Thoracic aorta (tissue), 2 donors: ENCODE data around the gene FAM229A. TPM values are rescaled to one million over a fixed set of nuclear protein-coding genes. Genes with fewer than 3 reads are reported as not detected.
A peak's percentile ranks its signal among the peaks of the same experiment; 100 is the strongest.
"Not testable (repeated sequence)": the region's sequence is repeated elsewhere in the genome, so short reads cannot be mapped to it uniquely, and the experiment has no call there.

Source experiments
- ATAC-seq: fragments of 150-250 bp; one replicate; pipeline ENCODE4 v1.8.0; 2017; ENCODE audit warnings: low read depth; ENCODE audit not compliant: insufficient number of reproducible peaks, low FRiP score
- DNase-seq: peaks from one replicate; pipeline ENCODE4 v3.0.0-alpha.2; 2020; ENCODE audit warnings: low spot score
- H3K27ac ChIP-seq, 2 donors: fragments of 200-600 bp; sonication (generic); 1 replicate in 1 of 2; 2 replicates in 1 of 2; pipeline ENCODE4 v1.5.1; 2016; ENCODE audit warnings: mild to moderate bottlenecking in 2 of 2, moderate library complexity in 2 of 2
- H3K27me3 ChIP-seq: fragments of 200-600 bp; sonication (generic); replicated peaks from 2 replicates; pipeline ENCODE4 v1.6.0; 2016; ENCODE audit warnings: mild to moderate bottlenecking; ENCODE audit not compliant: insufficient read depth
- H3K36me3 ChIP-seq: fragments of 200-600 bp; sonication (generic); one replicate; pipeline ENCODE4 v1.5.1; 2016
- H3K4me1 ChIP-seq, 2 donors: fragments of 200-600 bp; sonication (generic); 1 replicate in 1 of 2; 2 replicates in 1 of 2; pipeline versions ENCODE4 v1.5.1 to v1.6.0; 2016; ENCODE audit warnings: low read depth in 2 of 2, mild to moderate bottlenecking in 1 of 2; ENCODE audit not compliant: control insufficient read depth in 1 of 2
- H3K4me3 ChIP-seq: fragments of 200-600 bp; sonication (generic); 2 replicates; pipeline ENCODE4 v1.5.1; 2016; ENCODE audit warnings: mild to moderate bottlenecking
- H3K9me3 ChIP-seq: fragments of 200-600 bp; sonication (generic); 2 replicates; pipeline ENCODE4 v1.5.1; 2016
- total RNA-seq, 2 donors: library from RNA; depleted of rRNA; stranded (reverse); fragments of >200 nt; gene quantifications; one replicate each; pipeline versions ENCODE4 v1.1.0 to v1.2.3, GENCODE V29; 2016
- TF ChIP-seq, protein P1 (sequence below): fragments of 200-600 bp; sonication (generic); IDR thresholded peaks from one replicate; pipeline ENCODE4 v1.5.1; 2019; ENCODE audit warnings: antibody characterized with exemption

FAM229A gene
- total RNA-seq, 2 donors from 2014 or later = 11.8 to 12.0 TPM

DNA sequence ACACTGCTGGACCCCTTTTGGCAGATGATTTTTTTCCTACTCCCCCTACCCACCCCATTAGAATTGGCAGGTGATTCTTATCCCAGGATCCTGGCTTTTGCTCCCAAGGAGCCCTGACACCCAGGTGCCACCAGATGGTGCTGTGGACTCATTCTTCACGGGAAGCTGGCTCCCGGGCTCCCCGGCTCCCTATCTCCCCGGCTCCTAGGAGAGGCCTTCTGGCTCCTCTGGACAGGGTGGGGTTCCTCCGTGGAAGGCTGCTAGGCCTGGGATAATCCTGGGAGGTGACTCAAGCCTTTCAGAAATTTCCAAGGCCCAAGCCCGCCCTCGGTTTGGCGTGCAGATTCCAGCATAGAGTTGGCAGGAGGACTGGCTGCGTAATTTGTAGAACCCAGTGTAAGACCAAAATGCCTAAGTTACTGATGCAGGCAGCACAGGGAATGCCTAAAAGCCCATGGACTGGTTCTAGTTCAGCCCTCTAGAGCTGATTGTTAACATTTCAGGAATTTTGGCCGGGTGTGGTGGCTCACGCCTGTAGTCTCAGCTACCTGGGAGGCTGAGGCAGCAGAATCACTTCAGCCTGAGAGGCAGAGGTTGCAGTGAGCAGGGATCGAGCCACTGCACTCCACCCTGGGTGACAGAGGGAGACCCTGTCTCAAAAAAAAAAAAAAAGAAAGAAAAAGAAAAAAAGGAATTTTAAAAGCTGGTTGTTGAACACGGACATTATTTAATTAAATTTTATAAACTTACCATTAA lies 38.8 kb upstream of the FAM229A start:
- TF ChIP-seq, protein P1, sequence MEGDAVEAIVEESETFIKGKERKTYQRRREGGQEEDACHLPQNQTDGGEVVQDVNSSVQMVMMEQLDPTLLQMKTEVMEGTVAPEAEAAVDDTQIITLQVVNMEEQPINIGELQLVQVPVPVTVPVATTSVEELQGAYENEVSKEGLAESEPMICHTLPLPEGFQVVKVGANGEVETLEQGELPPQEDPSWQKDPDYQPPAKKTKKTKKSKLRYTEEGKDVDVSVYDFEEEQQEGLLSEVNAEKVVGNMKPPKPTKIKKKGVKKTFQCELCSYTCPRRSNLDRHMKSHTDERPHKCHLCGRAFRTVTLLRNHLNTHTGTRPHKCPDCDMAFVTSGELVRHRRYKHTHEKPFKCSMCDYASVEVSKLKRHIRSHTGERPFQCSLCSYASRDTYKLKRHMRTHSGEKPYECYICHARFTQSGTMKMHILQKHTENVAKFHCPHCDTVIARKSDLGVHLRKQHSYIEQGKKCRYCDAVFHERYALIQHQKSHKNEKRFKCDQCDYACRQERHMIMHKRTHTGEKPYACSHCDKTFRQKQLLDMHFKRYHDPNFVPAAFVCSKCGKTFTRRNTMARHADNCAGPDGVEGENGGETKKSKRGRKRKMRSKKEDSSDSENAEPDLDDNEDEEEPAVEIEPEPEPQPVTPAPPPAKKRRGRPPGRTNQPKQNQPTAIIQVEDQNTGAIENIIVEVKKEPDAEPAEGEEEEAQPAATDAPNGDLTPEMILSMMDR = peak; percentile 83
- Histone ChIP-seq H3K36me3 (no peaks in the 10 kb centered on the region), H3K9me3 (no peaks in the 10 kb centered on the region), H3K27ac (peak overlapping the region; percentile 73 to 83), H3K4me1 (peaks cover 0 to 10% of the 10 kb centered on the region in 2 donors), H3K27me3 (no peaks in the 10 kb centered on the region), H3K4me3 (peak overlapping the region; percentile 16)
- ATAC-seq (peak; percentile 92), DNase-seq (peak; percentile 65)

DNA sequence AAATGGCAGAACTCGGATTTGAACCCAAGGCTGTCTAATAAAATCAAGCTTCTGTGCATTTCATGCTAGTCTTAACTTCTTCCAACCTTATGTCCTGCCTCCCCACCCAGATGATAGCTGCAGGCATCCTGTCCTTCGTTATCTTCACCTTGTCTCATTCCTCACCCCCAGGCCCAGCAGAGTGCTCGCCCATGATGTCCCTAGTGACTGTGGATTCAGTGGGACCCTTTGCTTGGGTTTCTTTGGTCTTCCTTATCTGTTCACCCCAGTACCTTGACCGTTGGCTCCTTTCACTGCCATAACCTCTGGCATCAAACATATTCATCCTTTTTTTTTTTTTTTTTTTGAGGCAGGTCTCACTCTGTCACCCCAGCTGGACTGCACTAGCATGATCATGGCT lies 37.6 kb upstream of the FAM229A start:
- Histone ChIP-seq H3K4me3 (no peak overlapping the region), H3K36me3 (no peaks in the 10 kb centered on the region), H3K27me3 (no peaks in the 10 kb centered on the region), H3K9me3 (no peaks in the 10 kb centered on the region), H3K27ac (no peak overlapping the region), H3K4me1 (peaks cover 0 to 10% of the 10 kb centered on the region in 2 donors)
- DNase-seq (no peak), ATAC-seq (no peak)
- TF ChIP-seq, protein P1 = no peak

DNA sequence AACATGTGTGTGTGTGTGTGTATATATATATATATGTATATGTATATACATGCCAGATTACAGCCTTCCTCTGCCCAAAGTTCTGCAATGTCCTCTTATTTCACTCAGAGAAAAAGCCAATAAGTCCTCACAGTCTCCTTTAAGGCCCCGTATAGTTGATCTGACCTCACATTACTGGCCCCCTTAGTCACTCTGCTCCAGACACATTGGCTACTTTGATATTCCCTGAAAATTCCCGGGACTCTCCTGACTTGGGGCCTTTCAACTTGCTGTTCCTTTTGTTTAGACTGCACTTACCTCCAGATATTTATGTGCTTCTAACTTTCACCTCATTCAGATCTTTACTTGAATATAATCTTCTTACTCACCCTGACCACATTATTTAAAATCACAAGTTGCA lies 36.1 kb upstream of the FAM229A start:
- TF ChIP-seq, protein P1 = no peak
- ATAC-seq = no peak

DNA sequence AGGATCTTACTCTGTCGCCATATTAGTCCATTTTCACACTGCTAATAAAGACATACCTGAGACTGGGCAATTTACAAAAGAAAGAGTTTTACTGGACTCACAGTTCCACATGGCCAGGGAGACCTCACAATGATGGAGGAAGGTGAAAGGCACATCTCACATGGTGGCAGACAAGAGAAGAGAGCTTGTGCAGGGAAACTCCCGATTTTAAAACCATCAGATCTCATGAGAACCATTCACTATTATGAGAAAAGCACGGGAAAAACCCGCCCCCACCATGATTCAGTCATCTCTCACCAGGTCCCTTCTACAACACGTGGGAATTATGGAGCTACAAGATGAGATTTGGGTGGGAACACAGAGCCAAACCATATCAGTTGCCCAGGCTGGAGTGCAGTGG lies 34.2 kb upstream of the FAM229A start:
- H3K27me3 ChIP-seq = not testable (repeated sequence)

More for the DNA sequence above, 36.1 kb upstream of the FAM229A start:
- Histone ChIP-seq H3K4me1 (peaks cover 3 to 14% of the 10 kb centered on the region in 2 donors), H3K4me3 (no peak overlapping the region), H3K27me3 (no peaks in the 10 kb centered on the region), H3K9me3 (no peaks in the 10 kb centered on the region), H3K27ac (no peak overlapping the region), H3K36me3 (no peaks in the 10 kb centered on the region)
- DNase-seq = no peak

DNA sequence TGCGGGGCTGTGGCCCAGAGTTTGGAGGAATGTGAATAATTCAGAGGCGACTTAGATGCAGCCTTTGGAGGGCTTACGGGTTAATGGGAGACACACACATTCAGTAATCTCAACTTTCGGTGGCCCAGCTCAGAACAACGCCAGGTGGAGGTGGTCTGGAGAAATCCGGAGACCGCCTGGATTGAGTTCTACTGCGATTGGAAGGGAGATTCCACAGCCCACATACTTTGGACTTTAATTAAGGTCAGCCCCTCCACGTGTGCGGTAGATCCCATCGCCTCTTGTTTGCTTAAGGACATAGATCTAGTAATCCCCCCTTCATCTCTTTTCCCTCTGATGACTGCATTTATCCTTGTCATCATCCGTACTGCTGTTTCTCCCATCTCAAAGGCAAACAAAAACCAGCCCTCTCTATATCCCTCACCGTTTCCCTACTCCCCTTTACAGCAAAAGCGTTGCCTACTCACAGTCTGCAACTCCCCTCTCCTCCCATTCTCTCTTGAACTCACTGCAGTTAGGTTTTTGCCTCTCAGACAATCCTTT lies 32.7 kb upstream of the FAM229A start:
- H3K27ac ChIP-seq = peak overlapping the region; percentile 85 to 92
- H3K4me1 ChIP-seq = peaks cover 20 to 35% of the 10 kb centered on the region in 2 donors
- no peaks in the 10 kb centered on the region for H3K9me3 ChIP-seq
- peak overlapping the region; percentile 82 for H3K4me3 ChIP-seq
- peaks cover 14% of the 10 kb centered on the region for H3K36me3 ChIP-seq
- no peaks in the 10 kb centered on the region for H3K27me3 ChIP-seq
- no peak for ATAC-seq
- TF ChIP-seq, protein P1 = no peak
- no peak for DNase-seq

More for the DNA sequence above, 34.2 kb upstream of the FAM229A start:
- not testable (repeated sequence) for H3K4me3 ChIP-seq, H3K9me3 ChIP-seq, ATAC-seq, DNase-seq, H3K27ac ChIP-seq, H3K36me3 ChIP-seq
- H3K4me1 ChIP-seq = peaks cover 20 to 33% of the 10 kb centered on the region in 2 donors
